Sigmoid colon (tissue), 3 donors: ENCODE measurements around the gene BRAP.

ENCODE experiments used
- CTCF ChIP-seq, 4 experiments: fragments of 450-650 bp in 3 of 4; fragments of 200-600 bp in 1 of 4; IDR thresholded peaks; one replicate each; pipeline ENCODE4 v1.5.1; 2016 to 2019; ENCODE audit warnings: antibody characterized with exemption in 4 of 4, mild to moderate bottlenecking in 3 of 4, moderate library complexity in 2 of 4
- POLR2A ChIP-seq, 2 donors: fragments of 450-650 bp; IDR thresholded peaks; one replicate each; pipeline ENCODE4 v1.6.1; 2016; ENCODE audit warnings: antibody characterized with exemption in 2 of 2, mild to moderate bottlenecking in 2 of 2, moderate library complexity in 2 of 2

GRCh38 chr12:111635524-111635923, 50.2 kb downstream of the BRAP start:
- TF ChIP-seq CTCF (IDR thresholded peaks at IDR 0.05) (no peak), POLR2A (IDR thresholded peaks at IDR 0.05) (no peak)
